Natural killer cell (primary cell): Measurements from ENCODE around the gene PPP2R1A. TPM values are rescaled to one million over a fixed set of nuclear protein-coding genes. Genes with fewer than 3 reads are reported as not detected.
A peak's percentile ranks its signal among the peaks of the same experiment; 100 is the strongest.

ENCODE experiments used
- ATAC-seq, 3 donors: fragments of 150-1000 bp in 2 of 3; fragments of 200-7000 bp in 1 of 3; cut with Tn5 transposase; 1 replicate in 1 of 3; 2 replicates in 2 of 3; pipeline ENCODE4 v1.10.0; 2021; ENCODE audit warnings: mild to moderate bottlenecking in 2 of 3, moderate library complexity in 2 of 3
- DNase-seq, 2 donors: peaks; one replicate each; pipeline versions ENCODE4 v3.0.0 to v3.0.0-alpha.2; 2013 to 2021; ENCODE audit warnings: mixed read lengths in 1 of 2
- H3K27ac ChIP-seq: one replicate; pipeline ENCODE4 v1.5.1; 2013; ENCODE audit warnings: mild to moderate bottlenecking, low read length
- H3K27me3 ChIP-seq: one replicate; pipeline ENCODE4 v1.6.1; 2013; ENCODE audit warnings: low read length; ENCODE audit not compliant: control insufficient read depth, insufficient read depth
- H3K36me3 ChIP-seq: one replicate; pipeline ENCODE4 v1.6.1; 2013; ENCODE audit warnings: low read length; ENCODE audit not compliant: control insufficient read depth, insufficient read depth
- H3K4me1 ChIP-seq: one replicate; pipeline ENCODE4 v1.6.1; 2013; ENCODE audit warnings: low read length; ENCODE audit not compliant: control insufficient read depth, insufficient read depth
- H3K4me3 ChIP-seq: one replicate; pipeline ENCODE4 v1.5.1; 2013; ENCODE audit warnings: low read length
- H3K9me3 ChIP-seq: one replicate; pipeline ENCODE4 v1.6.1; 2013; ENCODE audit warnings: low read length; ENCODE audit not compliant: control insufficient read depth, insufficient read depth
- H3K27ac Mint-ChIP-seq, 2 donors: one replicate each; pipeline ENCODE4 v1.8.0; 2022; ENCODE audit warnings: mild to moderate bottlenecking in 2 of 2, mixed read lengths in 2 of 2, moderate library complexity in 1 of 2
- H3K27me3 Mint-ChIP-seq, 2 donors: one replicate each; pipeline ENCODE4 v1.8.0; 2022; ENCODE audit warnings: low read depth in 2 of 2, mixed read lengths in 2 of 2
- H3K36me3 Mint-ChIP-seq: one replicate; pipeline ENCODE4 v1.8.0; 2022; ENCODE audit warnings: mixed read lengths
- H3K4me1 Mint-ChIP-seq, 2 donors: one replicate each; pipeline ENCODE4 v1.8.0; 2022; ENCODE audit warnings: mixed read lengths in 2 of 2
- H3K4me3 Mint-ChIP-seq: one replicate; pipeline ENCODE4 v1.8.0; 2022; ENCODE audit warnings: mild to moderate bottlenecking, moderate library complexity, mixed read lengths
- H3K9me3 Mint-ChIP-seq, 2 donors: one replicate each; pipeline ENCODE4 v1.8.0; 2022; ENCODE audit warnings: mixed read lengths in 2 of 2
- CTCF ChIP-seq: fragments of 200-600 bp; IDR thresholded peaks from one replicate; pipeline ENCODE4 v1.8.0; 2022; ENCODE audit warnings: antibody characterized with exemption
- WGBS: methylation state at CpG from one replicate; pipeline ENCODE4 v1.1.7; 2013; ENCODE audit warnings: missing lambda C conversion rate; ENCODE audit not compliant: insufficient coverage; 5-methylcytosine and 5-hydroxymethylcytosine counted together
- intact Hi-C: fragments of 100-400 bp; cut with micrococcal nuclease; formaldehyde crosslinking; loops from one replicate; pipeline ENCODE4 v1.14.2; 2022
- total RNA-seq, 4 donors: library from RNA; stranded (reverse); fragments of 120-200 nt in 1 of 4; gene quantifications; one replicate each; pipeline versions ENCODE4 v1.2.3 to v1.2.4, GENCODE V29; 2013 to 2022

Gene PPP2R1A
- total RNA-seq, 3 donors from 2014 or later (not counting 1 experiment from before 2014, with no cell fraction given), result 221 to 256 (median 232) TPM

DNA sequence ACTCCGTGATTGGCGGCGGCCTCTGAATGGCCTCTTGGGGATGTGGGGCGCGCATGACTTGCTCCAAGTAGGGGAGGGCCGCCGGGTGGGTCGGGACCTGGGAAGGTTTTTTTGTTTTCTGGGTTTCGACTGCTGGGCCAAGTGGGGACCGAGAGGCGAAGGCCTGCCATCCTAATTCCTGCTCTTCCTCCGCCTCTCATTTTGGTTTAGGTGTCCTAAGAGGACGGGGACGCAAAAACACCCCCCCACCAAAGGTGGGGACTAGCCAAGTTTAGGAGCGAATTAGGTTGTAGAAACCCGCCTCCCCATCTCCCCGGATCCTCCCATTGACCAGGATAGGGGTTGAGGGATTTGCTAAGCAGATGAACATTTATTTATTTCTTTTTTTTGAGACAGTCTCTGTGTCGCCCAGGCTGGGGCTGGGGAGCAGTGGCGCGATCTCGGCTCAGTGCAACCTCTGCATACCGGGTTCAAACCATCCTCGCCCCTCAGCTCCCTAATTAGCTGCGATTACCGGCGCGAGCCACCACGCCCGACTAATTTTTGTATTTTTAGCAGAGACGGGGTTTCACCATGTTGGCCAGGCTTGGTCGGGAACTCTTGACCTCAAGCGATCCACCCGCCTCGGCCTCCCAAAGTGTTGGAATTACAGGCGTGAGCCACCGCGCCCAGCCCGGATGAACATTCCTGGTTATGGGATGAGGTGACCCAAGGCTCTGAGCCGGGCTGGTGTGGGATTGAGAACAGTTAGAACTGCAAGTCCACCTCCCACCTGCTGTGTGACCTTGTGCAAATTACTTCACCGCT, 838 bp downstream of the PPP2R1A start:
- Histone ChIP-seq H3K9me3 (no peaks in the 10 kb centered on the region), H3K27ac (peak overlapping the region; percentile 87), H3K36me3 (peaks cover 12% of the 10 kb centered on the region), H3K4me1 (peaks cover 36% of the 10 kb centered on the region), H3K27me3 (no peaks in the 10 kb centered on the region), H3K4me3 (peak overlapping the region; percentile 61)
- 13% methylated on average over 36 of the region's 40 CpGs for WGBS
- peak in 1 of 3 donors; percentile 0 for ATAC-seq
- peaks cover 6% of the 10 kb centered on the region for H3K36me3 Mint-ChIP-seq
- intact Hi-C loops, result loop anchor here (5.0 kb wide), 1 partner anchor 47 kb away; no protein-coding TSS in a partner anchor
- H3K4me3 Mint-ChIP-seq, result peak overlapping the region; percentile 99
- no peak for DNase-seq
- no peaks in the 10 kb centered on the region for H3K27me3 Mint-ChIP-seq
- peak overlapping the region; percentile 99 for H3K27ac Mint-ChIP-seq
- peaks cover 57 to 63% of the 10 kb centered on the region in 2 donors for H3K4me1 Mint-ChIP-seq
- no peaks in the 10 kb centered on the region for H3K9me3 Mint-ChIP-seq
- TF ChIP-seq CTCF, result no peak

GRCh38 chr19:52191389-52191788, 1.5 kb downstream of the PPP2R1A start:
- H3K4me3 ChIP-seq, result no peak overlapping the region
- DNase-seq (no peak), ATAC-seq (no peak)
- H3K4me1 Mint-ChIP-seq, result peaks cover 57 to 63% of the 10 kb centered on the region in 2 donors
- H3K4me1 ChIP-seq, result peaks cover 36% of the 10 kb centered on the region
- H3K27ac ChIP-seq, result no peak overlapping the region
- peaks cover 6% of the 10 kb centered on the region for H3K36me3 Mint-ChIP-seq
- H3K36me3 ChIP-seq, result peaks cover 18% of the 10 kb centered on the region
- no peaks in the 10 kb centered on the region for H3K27me3 ChIP-seq
- TF ChIP-seq CTCF, result no peak
- no peaks in the 10 kb centered on the region for H3K27me3 Mint-ChIP-seq
- intact Hi-C loops, result loop anchor here (5.0 kb wide), 1 partner anchor 46 kb away; no protein-coding TSS in a partner anchor
- peak overlapping the region; percentile 99 for H3K27ac Mint-ChIP-seq
- H3K4me3 Mint-ChIP-seq, result peak overlapping the region; percentile 99
- no peaks in the 10 kb centered on the region for H3K9me3 ChIP-seq
- WGBS, result 77% methylated on average over 5 of the region's 5 CpGs
- H3K9me3 Mint-ChIP-seq, result no peaks in the 10 kb centered on the region

GRCh38 chr19:52191951-52192350, 2.1 kb downstream of the PPP2R1A start:
- WGBS, result 51% methylated on average over 2 of the region's 2 CpGs
- H3K4me3 ChIP-seq, result no peak overlapping the region
- Mint-ChIP-seq H3K4me3 (peak overlapping the region; percentile 99), H3K9me3 (no peaks in the 10 kb centered on the region), H3K36me3 (peaks cover 6% of the 10 kb centered on the region), H3K4me1 (peaks cover 57 to 63% of the 10 kb centered on the region in 2 donors), H3K27me3 (no peaks in the 10 kb centered on the region), H3K27ac (peak overlapping the region; percentile 99)
- DNase-seq (no peak), ATAC-seq (no peak)
- no peaks in the 10 kb centered on the region for H3K27me3 ChIP-seq
- H3K9me3 ChIP-seq, result no peaks in the 10 kb centered on the region
- intact Hi-C loops, result loop anchor here (5.0 kb wide), 1 partner anchor 45 kb away; no protein-coding TSS in a partner anchor
- TF ChIP-seq CTCF, result no peak
- H3K27ac ChIP-seq, result no peak overlapping the region
- peaks cover 22% of the 10 kb centered on the region for H3K36me3 ChIP-seq
- peaks cover 36% of the 10 kb centered on the region for H3K4me1 ChIP-seq
